Measurements from ENCODE around the gene FTO.
"Not testable (repeated sequence)": the region's sequence is repeated elsewhere in the genome, so short reads cannot be mapped to it uniquely, and the experiment has no call there.

The FTO gene

GRCh38 chr16:53693320-53693719 is 10.6 kb upstream of the FTO start:
- H3K9me3 ChIP-seq (ENCODE audit: low read depth, low read length) = no peaks in the 10 kb centered on the region
- no peak overlapping the region for H3K4me3 ChIP-seq
- H3K36me3 ChIP-seq (ENCODE audit: insufficient read depth, low read length) = no peaks in the 10 kb centered on the region
- H3K27ac ChIP-seq = peak overlapping the region; percentile 83
- DNase-seq (ENCODE audit: low read depth, low spot score) = no peak
- no peak for TF ChIP-seq EZH2 (IDR thresholded peaks at IDR 0.05)
- no peak overlapping the region for H3K9ac ChIP-seq (ENCODE audit: insufficient read length)

- no peak overlapping the region for H3K27ac ChIP-seq
- H3K9me3 ChIP-seq (ENCODE audit: low read depth, low read length) = no peaks in the 10 kb centered on the region
- no peaks in the 10 kb centered on the region for H3K36me3 ChIP-seq (ENCODE audit: insufficient read depth, low read length)
- DNase-seq (ENCODE audit: low read depth, low spot score) = no peak
- no peak overlapping the region for H3K4me3 ChIP-seq
- no peak for TF ChIP-seq FOXP2 (optimal IDR thresholded peaks at IDR 0.05; ENCODE audit: control extremely low read depth, extremely low read length, insufficient read depth)
- no peak for TF ChIP-seq EZH2 (IDR thresholded peaks at IDR 0.05)
- TF ChIP-seq POLR2AphosphoS5 (IDR thresholded peaks at IDR 0.05; ENCODE audit: borderline replicate concordance, low read depth, low read length) = no peak
- no peak overlapping the region for H3K9ac ChIP-seq (ENCODE audit: insufficient read length)
Measured at GRCh38 chr16:53695070-53695469, 8.9 kb upstream of the FTO start.

GRCh38 chr16:53698271-53698670 is 5.7 kb upstream of the FTO start:
- not testable (repeated sequence) for H3K9ac ChIP-seq (ENCODE audit: insufficient read length); H3K27ac ChIP-seq; H3K36me3 ChIP-seq (ENCODE audit: insufficient read depth, low read length); DNase-seq (ENCODE audit: low read depth, low spot score); H3K9me3 ChIP-seq (ENCODE audit: low read depth, low read length); H3K4me3 ChIP-seq

GRCh38 chr16:53704445-53704813 is 473 bp downstream of the FTO start:
- Histone ChIP-seq H3K9me3 (ENCODE audit: low read depth, low read length) (no peaks in the 10 kb centered on the region), H3K4me3 (peak overlapping the region; percentile 89), H3K9ac (ENCODE audit: insufficient read length) (peak overlapping the region; percentile 83), H3K27ac (no peak overlapping the region), H3K36me3 (ENCODE audit: insufficient read depth, low read length) (0 out of 2 replicates have a peak, but pooled peaks cover 2% of the 10 kb centered on the region)
- no peak for DNase-seq (ENCODE audit: low read depth, low spot score)
- TF ChIP-seq POLR2AphosphoS5 (IDR thresholded peaks at IDR 0.05; ENCODE audit: borderline replicate concordance, low read depth, low read length) = no peak
- no peak for TF ChIP-seq FOXP2 (optimal IDR thresholded peaks at IDR 0.05; ENCODE audit: control extremely low read depth, extremely low read length, insufficient read depth)
- no peak for TF ChIP-seq EZH2 (IDR thresholded peaks at IDR 0.05)

- Histone ChIP-seq H3K9me3 (ENCODE audit: low read depth, low read length) (no peaks in the 10 kb centered on the region), H3K9ac (ENCODE audit: insufficient read length) (no peak overlapping the region), H3K4me3 (no peak overlapping the region), H3K36me3 (ENCODE audit: insufficient read depth, low read length) (0 out of 2 replicates have a peak, but pooled peaks cover 2% of the 10 kb centered on the region), H3K27ac (no peak overlapping the region)
- DNase-seq (ENCODE audit: low read depth, low spot score) = no peak
- no peak for TF ChIP-seq FOXP2 (optimal IDR thresholded peaks at IDR 0.05; ENCODE audit: control extremely low read depth, extremely low read length, insufficient read depth)
- TF ChIP-seq POLR2AphosphoS5 (IDR thresholded peaks at IDR 0.05; ENCODE audit: borderline replicate concordance, low read depth, low read length) = no peak
- TF ChIP-seq EZH2 (IDR thresholded peaks at IDR 0.05) = no peak
Measured at GRCh38 chr16:53707671-53708070, 3.7 kb downstream of the FTO start.

- TF ChIP-seq FOXP2 (optimal IDR thresholded peaks at IDR 0.05; ENCODE audit: control extremely low read depth, extremely low read length, insufficient read depth) = no peak
- no peak for TF ChIP-seq POLR2AphosphoS5 (IDR thresholded peaks at IDR 0.05; ENCODE audit: borderline replicate concordance, low read depth, low read length)
- no peak for TF ChIP-seq EZH2 (IDR thresholded peaks at IDR 0.05)
- no peak for DNase-seq (ENCODE audit: low read depth, low spot score)
- Histone ChIP-seq H3K4me3 (no peak overlapping the region), H3K36me3 (ENCODE audit: insufficient read depth, low read length) (0 out of 2 replicates have a peak, but pooled peaks cover 2% of the 10 kb centered on the region), H3K9ac (ENCODE audit: insufficient read length) (no peak overlapping the region), H3K27ac (no peak overlapping the region), H3K9me3 (ENCODE audit: low read depth, low read length) (no peaks in the 10 kb centered on the region)
Measured at GRCh38 chr16:53708490-53708889, 4.5 kb downstream of the FTO start.

GRCh38 chr16:53711390-53711789 is 7.4 kb downstream of the FTO start:
- Histone ChIP-seq H3K9ac (ENCODE audit: insufficient read length) (no peak overlapping the region), H3K4me3 (no peak overlapping the region), H3K9me3 (ENCODE audit: low read depth, low read length) (no peaks in the 10 kb centered on the region), H3K27ac (no peak overlapping the region), H3K36me3 (ENCODE audit: insufficient read depth, low read length) (0 out of 2 replicates have a peak, but pooled peaks cover 2% of the 10 kb centered on the region)
- TF ChIP-seq POLR2AphosphoS5 (IDR thresholded peaks at IDR 0.05; ENCODE audit: borderline replicate concordance, low read depth, low read length) (no peak), FOXP2 (optimal IDR thresholded peaks at IDR 0.05; ENCODE audit: control extremely low read depth, extremely low read length, insufficient read depth) (no peak), EZH2 (IDR thresholded peaks at IDR 0.05) (no peak)
- no peak for DNase-seq (ENCODE audit: low read depth, low spot score)

GRCh38 chr16:53712065-53712464 is 8.1 kb downstream of the FTO start:
- H3K27ac ChIP-seq = no peak overlapping the region
- TF ChIP-seq FOXP2 (optimal IDR thresholded peaks at IDR 0.05; ENCODE audit: control extremely low read depth, extremely low read length, insufficient read depth) (no peak), POLR2AphosphoS5 (IDR thresholded peaks at IDR 0.05; ENCODE audit: borderline replicate concordance, low read depth, low read length) (no peak), EZH2 (IDR thresholded peaks at IDR 0.05) (no peak)
- no peak for DNase-seq (ENCODE audit: low read depth, low spot score)

GRCh38 chr16:53713403-53714204 is 9.6 kb downstream of the FTO start:
- Histone ChIP-seq H3K9me3 (ENCODE audit: low read depth, low read length) (no peaks in the 10 kb centered on the region), H3K9ac (ENCODE audit: insufficient read length) (no peak overlapping the region), H3K4me3 (no peak overlapping the region), H3K27ac (no peak overlapping the region), H3K36me3 (ENCODE audit: insufficient read depth, low read length) (no peaks in the 10 kb centered on the region)
- no peak for DNase-seq (ENCODE audit: low read depth, low spot score)
- TF ChIP-seq POLR2AphosphoS5 (IDR thresholded peaks at IDR 0.05; ENCODE audit: borderline replicate concordance, low read depth, low read length) = no peak
- no peak for TF ChIP-seq FOXP2 (optimal IDR thresholded peaks at IDR 0.05; ENCODE audit: control extremely low read depth, extremely low read length, insufficient read depth)
- TF ChIP-seq EZH2 (IDR thresholded peaks at IDR 0.05) = no peak

More at GRCh38 chr16:53712065-53712464, 8.1 kb downstream of the FTO start:
- H3K36me3 ChIP-seq (ENCODE audit: insufficient read depth, low read length) = 0 out of 2 replicates have a peak, but pooled peaks cover under 1% of the 10 kb centered on the region
- no peaks in the 10 kb centered on the region for H3K9me3 ChIP-seq (ENCODE audit: low read depth, low read length)
- H3K9ac ChIP-seq (ENCODE audit: insufficient read length) = no peak overlapping the region
- no peak overlapping the region for H3K4me3 ChIP-seq

All from SK-N-MC (cell line).